GM18502 (cell line): ENCODE data around the gene ANAPC15.
A peak's percentile ranks its signal among the peaks of the same experiment; 100 is the strongest.

Experiments
- ATAC-seq: cut with Tn5 transposase; IDR thresholded peaks from one replicate; pipeline ENCODE4 v1.9.1; 2021; ENCODE audit warnings: mild to moderate bottlenecking; ENCODE audit not compliant: unreplicated experiment, poor library complexity

ANAPC15 gene

DNA sequence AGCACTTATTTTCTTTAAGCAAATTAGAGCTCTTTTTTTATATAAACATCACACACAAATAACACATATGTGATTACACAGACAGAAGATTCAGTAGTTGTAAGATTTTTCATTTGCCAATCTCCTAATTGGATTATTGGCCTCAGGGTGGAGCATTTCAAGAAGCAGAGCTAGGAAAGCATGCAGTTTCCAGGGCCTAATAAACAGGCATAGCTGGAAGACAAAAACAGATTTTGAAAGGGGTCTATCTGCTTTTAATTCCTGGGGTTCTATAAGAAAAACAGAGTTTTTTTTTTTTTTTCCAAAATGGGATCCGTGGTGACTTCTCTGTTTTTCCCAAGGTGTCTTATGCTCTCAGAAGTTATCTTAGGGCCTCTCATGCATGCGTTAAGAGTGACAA is 15.4 kb upstream of the ANAPC15 start:
- no peak for ATAC-seq

DNA sequence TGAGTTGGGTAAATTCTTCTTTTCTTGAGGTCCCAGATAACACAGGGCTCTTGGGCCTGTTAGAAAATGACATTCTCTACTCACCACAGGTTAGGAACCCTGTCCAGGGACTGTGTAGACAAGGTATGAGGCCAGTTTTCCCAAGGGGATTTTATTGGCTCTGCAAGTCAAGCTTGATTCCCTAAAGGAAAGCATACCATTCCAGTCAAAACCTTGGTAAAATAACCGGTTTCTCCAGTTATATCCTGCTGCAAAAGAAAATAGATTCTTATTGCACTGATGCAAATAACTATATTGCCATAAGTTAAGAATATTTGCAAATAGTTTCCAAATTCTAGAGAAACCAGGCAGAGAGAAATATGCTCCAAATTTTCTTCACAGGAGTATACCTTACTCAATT is 13.5 kb upstream of the ANAPC15 start:
- ATAC-seq, result no peak

DNA sequence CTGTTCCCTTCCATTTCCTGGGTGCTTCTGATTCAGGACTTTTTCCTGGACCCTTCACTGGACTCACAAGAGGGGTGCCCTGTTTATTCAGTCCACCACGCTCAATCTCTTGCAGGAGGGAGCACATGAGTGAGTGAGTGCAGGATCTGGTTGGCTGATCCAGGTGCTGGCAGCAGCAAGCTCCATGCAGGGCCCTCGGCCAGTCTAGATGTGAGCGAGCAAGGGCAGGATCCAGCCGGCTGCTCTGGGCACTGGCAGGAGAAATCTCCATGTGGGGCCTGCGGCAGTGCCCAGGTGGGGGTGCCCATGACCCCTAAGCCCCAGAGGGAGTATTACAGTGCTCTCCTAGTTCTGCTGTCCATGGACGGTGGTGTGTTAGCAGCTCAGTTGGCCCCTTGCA is 11.6 kb upstream of the ANAPC15 start:
- no peak for ATAC-seq

DNA sequence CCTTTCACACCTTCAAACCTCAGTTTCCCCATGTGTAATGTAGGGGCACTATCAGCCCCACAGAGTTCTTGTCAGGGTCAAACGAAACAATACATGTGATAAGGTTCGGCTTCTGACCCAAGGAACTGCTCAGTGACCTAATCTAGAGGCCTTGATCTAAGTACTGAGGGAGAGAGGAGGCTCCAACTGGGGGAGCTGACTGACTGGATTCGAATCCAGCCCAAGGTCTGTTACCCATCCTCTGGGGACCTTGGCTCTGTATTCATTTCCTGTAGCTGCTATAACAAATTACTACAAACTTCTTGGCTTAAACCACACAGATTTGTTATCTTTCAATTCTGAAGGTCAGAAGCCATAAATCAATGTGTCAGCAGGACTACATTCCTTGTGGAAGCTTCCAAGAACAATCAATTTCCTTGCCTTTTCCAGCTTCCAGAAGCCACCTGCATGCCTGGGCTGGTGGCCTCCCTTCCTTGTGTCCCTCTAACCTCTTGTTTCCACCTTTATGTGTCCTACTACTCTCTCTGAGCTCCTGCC is 10.7 kb upstream of the ANAPC15 start:
- no peak for ATAC-seq

DNA sequence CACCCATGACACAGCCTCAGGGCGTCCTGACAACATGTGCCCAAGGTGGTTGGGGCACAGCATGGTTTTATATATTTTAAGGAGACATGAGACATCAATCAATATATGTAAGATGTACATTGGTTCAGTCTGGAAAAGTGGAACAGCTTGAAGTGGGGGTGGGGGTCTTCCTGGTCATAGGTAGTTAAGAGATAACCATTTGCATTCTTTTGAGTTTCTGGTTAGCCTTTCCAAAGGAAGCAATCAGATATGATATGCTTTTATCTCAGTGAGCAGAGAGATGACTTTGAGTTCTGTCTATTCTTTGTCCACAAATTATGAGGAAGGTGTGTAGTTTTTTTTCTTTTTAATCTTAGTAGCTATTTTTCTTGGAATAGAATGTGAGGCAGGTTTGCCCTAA is 10.1 kb upstream of the ANAPC15 start:
- no peak for ATAC-seq

DNA sequence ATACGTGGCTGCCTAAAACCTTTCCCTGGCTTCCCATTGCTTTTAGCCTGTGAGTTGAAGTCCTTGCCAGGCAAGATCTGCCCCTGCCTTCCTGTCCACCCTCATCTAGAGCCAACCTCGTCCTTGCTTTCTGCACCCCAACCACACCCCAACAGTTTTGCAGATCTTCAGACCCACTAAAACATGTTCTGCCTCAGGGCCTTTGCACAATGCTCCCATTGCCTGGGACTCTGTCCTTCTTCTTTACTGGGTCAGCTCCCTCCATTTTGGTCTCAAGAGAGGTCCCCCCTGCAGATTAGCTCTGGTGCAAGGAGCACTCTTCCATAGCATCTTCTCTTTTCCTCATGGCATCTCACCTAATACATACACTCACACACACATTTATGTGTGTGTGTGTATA is 8.4 kb upstream of the ANAPC15 start:
- ATAC-seq, result no peak

DNA sequence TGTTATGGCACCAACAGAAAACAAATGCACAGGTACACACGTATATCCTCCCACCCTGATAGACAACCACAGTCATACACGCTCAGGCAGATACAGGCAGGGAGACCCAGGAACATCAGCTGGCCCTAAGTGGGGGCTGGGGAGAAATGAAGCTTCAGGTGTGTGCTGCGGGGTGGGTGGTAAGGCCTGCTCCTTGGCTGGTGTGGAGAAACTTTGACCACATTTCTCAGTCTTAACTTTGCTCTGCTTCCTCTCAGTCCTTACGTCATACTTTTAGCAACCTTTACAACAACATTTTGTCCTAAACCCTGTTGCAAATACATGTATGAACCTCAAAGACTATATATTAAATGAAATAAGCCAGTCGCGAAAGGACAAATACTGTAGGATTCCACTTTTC is 6.7 kb upstream of the ANAPC15 start:
- ATAC-seq, result no peak

DNA sequence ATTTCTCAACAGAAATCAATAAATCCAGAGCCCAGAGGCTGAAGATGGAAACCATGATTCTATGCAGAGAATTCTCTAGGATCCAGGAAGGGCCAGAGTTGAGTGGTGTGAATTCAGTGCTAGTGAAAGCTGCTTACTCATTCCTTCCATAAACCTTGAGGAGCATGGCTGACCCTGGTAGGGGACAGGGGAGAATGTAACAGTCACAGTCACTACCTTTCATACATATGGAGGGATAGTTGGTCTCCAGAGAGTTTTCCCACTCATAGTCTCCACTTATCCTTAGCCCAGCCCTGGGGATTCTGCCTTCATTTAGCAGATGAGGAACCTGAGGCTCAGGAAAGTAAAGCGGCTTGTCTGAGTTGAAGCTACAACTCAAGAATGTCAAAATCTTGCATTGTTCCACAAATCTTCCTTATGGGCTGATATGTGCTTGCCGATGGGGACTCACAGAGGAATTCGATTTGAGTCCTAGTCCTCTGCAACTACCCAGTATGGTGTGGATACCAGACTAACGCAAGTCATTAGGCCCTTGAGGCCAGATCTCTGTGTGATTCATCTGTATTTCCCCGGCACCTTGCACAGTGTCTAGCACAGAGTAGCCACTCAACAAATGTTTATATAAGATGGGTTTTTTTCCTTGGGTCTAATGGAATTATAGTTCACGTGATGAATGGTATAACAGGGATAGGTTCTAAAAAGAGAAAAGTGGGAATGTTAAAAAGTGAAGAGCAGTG is 3.7 kb upstream of the ANAPC15 start:
- ATAC-seq, result no peak

DNA sequence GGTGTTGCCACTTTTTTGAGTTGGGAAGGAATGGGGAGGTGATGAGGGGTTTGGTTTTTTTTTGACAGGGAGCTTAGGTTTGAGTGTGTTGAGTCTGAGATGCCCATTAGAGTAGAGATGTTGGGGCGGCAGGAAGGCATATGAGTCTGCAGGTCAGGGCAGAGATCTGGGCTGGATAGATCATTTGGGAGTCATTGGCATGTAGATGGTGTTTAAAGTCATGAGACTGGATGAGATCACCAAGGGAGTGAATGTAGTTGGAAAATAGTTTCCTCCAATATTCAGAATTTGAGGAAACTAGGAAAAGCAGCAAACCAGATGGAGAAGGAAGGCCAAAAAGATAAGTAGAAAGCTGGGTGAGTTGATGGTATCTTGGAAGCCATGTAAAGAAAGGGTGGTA is 2.1 kb upstream of the ANAPC15 start:
- ATAC-seq, result no peak

DNA sequence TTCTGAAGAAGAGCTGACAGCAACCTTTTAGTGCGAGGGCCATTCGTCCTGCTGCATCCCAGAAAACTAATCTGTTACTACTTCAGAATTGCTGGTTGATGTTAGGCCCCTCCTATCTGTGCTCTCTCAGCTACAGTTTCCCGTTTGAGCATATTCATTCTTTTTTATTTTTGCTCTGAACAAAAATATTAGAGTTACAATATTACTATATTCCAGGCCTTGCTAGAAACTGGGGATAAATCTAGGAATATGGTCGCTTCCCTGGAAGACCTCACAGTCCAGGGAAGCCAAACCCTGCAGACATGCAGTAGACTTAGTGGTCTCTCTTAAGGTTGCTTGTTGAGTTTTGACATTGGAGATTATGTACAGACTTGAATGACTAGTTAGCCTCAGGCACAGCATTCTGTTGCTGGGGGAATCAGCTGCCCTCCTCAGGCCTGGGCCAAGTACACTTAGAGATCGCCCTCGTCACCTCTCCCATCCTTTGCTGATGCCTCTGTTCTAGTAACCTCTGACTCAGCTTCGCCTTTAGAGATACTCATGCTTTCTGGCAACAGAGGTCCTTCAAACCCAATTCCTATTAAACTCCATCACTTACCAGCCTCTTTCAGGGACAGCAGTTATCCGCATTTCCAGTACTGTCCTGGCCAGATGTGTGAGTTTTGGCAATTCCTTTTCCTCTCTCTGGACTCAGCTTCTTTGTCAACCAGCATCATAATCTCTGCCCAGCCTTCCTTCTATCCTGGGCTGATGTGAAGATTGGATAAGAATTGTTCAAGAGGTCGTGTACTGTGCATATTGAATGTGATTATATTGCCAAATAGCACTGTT is 698 bp upstream of the ANAPC15 start:
- ATAC-seq, result no peak

DNA sequence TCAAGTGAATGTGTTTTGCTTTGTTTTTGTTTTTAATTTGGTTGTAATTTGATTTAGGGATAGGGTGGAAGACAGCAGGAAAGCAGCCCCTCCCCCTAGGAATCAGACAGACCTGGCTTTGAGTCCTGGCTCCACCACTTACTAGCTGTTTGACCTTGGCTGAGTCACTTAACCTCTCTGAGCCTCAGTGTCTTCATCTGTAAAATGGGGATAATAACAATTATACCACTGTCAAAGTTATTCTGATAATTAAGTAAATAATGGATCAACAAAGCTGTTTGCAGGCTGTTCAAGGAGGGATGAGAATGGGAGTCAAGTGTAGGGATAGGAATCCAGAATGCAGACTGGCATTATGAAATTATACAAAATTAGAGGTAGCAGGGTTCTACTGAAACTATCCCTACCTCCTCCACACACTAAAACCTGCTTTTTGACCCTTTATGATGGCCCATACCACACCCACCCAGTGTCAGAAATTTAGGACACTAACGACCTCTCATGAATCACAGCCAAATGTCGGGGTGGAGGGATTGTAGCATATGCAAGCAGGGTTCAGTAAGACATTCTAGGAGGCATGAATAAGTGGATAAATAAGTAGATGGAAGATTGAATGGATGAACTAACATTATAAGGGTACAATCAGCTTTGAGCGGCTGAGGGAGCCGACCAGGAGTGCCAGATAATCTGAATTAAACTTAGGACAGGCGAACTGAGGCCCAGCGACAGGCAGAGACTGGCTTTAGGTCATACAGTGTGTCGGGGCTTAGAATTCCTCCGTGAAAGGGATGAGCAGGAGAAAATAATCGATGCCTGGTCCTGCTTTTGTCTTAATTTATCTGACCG is 974 bp downstream of the ANAPC15 start:
- peak; percentile 5 for ATAC-seq

DNA sequence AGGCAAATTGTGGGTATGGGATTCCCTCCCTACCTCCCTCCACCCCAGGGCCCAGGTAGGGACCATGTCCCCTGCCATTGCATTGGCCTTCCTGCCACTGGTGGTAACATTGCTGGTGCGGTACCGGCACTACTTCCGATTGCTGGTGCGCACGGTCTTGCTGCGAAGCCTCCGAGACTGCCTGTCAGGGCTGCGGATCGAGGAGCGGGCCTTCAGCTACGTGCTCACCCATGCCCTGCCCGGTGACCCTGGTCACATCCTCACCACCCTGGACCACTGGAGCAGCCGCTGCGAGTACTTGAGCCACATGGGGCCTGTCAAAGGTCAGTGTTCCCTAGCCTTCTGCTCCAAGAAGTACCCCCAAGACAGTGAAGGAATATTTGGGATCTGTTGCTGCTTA is 6.6 kb downstream of the ANAPC15 start, which contains the start of gene TOMT:
TOMT (plus strand) TSS at position 37 of the 400 bp plus-strand sequence; CDS start at position 65, 28 bp downstream.
- ATAC-seq, result no peak

DNA sequence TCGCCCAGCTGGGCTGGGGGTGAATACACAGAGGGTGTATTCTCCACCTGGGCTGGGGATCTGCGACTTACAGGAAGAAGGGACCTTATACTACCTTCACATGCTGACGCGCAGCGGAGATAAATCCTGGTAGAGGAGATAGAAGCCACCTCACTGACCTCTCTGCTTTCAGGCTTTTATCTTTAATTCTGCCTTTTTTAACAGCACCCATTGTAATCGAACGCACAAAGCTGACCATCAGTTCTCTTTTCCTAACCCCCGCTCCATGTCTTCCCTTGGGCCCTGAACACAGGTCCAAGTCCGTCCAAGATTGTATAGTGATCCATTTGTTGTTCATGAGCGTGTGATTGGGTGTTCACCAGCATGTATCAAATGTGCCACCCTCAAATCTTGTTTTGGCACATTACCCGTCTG is 8.7 kb downstream of the ANAPC15 start:
- ATAC-seq, result no peak

DNA sequence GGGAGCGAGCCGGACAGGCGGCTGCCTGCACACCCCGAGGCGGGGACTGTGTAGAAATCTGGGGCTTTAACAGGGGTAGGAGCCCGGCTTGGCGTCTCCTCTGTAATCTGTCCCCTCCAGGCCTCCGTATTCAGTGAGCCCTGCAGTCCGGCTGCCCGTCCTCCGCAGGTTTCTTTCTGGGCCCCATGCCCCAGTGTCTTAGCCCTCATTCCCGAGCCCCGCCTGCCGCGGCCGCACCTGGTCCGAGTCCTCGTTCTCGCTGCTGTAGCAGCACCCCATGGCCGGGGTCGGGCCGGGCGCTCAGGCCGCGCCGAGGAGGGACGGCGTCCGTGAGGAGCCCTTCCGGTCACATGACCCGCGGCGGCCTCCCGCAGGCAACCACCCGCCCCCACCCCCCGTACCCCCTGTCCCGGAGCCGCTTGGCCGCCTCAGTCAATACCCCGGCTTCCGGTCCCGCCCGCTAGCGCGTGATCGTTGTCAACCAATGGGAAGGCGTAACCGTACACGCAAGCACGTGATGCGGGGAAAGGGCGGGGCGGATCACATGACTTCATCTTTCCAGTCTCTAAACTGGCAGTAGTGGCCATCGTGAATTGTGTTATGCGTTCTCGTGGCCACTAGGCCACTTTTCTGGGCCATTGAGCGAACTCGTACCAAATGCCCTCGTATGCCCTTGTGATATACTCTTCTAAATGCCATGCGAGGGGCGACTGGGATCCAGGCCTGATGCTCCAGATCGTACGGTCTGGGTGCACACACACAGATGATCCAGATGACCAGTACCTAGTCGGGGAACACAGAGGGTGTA is 9.3 kb downstream of the ANAPC15 start, which contains the start of gene LAMTOR1:
LAMTOR1 (minus strand) TSS at position 352 of the 808 bp plus-strand sequence; CDS start at position 279, 73 bp downstream.
- ATAC-seq, result peak; percentile 89

DNA sequence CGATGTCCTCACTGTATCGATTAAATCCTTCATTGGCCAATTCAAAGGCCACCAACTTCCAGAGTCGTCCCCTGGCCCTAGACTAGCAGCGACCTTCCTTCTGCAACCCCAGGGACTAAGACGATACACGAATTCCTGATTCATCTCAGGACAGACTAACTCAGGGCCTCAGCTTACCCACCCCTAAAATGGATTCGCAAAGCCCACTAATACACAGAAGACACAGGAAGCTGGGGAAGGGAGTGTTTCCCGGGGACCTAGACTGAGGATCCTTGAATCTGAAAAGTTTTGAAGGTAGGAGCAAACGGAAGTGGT is 9.9 kb downstream of the ANAPC15 start:
- ATAC-seq, result no peak

DNA sequence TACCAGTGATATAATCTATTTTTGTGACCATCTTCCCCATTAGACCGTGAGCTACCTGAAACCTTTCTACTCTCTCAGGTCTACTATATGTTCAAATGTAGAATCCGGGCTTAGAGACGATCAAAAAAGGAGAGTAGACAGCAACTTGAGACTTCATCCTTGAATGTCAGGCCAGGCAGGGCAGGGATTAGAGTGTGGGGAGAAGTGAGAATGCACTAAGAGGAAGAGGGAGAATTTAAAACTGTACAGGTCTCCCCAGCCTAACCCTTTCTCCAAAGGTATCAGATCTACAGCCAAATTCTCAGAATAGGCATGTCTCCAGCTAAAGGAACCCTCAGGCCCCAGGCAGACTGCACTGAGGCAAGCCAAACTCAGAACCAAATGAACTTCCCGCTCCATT is 10.3 kb downstream of the ANAPC15 start:
- no peak for ATAC-seq

DNA sequence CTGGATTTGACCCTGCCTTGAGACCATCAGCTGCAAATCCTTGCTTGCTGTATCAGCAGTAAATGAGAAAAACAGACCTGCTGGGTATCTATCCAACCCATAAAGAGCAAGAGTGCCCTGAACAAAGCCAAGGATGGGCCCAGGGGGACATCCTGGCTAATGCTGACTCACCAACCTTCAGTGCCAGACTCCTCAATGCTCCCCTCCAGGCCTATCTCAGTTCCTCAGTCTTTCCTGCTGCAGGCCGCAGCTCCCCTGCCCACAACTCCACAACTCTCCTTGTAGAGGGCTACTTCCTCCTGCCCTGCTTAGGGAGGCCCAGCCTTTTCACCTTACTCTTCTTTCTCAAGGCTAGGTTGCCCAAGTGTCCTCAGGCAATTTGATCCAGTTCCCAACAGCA is 12.0 kb downstream of the ANAPC15 start:
- no peak for ATAC-seq

DNA sequence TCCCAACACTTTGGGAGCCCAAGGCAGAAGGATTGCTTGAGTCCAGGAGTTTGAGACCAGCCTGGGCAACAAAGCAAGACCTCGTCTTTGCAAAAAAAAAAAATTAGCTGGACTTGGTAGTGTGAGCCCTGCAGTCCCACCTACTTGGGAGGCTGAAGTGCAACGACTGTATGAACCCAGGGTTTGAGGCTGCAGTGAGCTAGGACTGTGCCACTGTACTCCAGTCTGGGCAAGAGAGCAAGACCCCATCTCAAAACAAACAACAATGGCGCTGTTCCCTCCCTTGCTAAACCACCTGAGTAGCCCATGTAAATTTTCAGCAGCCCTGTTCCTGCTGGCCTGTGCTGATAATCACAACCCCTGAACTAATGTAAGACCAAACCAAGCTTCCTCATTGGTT is 12.5 kb downstream of the ANAPC15 start:
- ATAC-seq, result no peak

DNA sequence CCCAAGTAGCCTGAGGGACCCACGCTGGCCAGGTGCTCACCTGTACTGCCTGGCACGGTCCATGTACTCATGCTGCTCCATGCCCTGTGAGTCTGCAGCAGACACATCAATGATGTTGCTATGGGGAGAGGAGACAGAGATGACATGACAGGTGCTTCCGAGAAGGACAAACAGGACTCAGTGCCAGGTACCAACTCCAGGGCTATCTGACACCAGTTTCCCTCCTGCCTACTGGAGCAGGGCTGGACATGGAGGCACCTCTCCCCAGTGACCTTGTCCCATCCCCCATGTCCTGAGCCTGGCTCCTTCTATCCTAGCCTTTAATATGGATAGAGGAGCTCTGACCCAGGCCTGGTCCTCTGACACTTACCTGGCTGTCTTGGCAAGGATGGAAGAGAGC is 13.8 kb downstream of the ANAPC15 start:
- no peak for ATAC-seq

DNA sequence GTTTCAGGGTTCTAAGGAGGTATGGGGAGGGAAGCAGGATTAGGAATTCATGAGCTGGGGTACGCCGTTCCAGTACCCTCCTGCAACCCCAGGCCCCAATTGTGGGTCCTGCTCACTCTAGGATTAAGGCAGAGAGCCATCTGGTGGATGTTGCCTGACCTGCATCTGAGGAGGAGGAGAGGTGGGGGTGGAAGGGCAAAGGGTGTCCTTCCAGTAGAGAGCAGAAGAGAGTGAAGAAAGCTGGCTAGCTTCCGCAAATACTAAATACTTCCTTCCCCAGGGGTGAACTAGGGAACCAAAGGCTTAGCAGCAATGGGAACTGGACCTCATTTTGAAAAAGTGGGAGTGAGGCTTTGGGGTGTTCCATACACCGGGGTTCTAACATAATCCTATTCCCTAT is 21.2 kb downstream of the ANAPC15 start:
- no peak for ATAC-seq
